Vagina (tissue), 2 donors: ENCODE data around the gene REXO1. TPM values are rescaled to one million over a fixed set of nuclear protein-coding genes. Genes with fewer than 3 reads are reported as not detected.
A peak's percentile ranks its signal among the peaks of the same experiment; 100 is the strongest.
"Not testable (repeated sequence)": the region's sequence is repeated elsewhere in the genome, so short reads cannot be mapped to it uniquely, and the experiment has no call there.

Experiments used
- DNase-seq, 2 donors: peaks; one replicate each; pipeline ENCODE4 v3.0.0-alpha.2; 2017; ENCODE audit errors: extremely low spot score in 2 of 2
- H3K27ac ChIP-seq: fragments of 200-600 bp; sonication (generic); one replicate; pipeline ENCODE4 v1.5.1; 2019
- H3K27me3 ChIP-seq: fragments of 200-600 bp; sonication (generic); one replicate; pipeline ENCODE4 v1.5.1; 2019
- H3K36me3 ChIP-seq, 2 donors: fragments of 200-600 bp; sonication (generic); one replicate each; pipeline ENCODE4 v1.5.1; 2017 to 2019
- H3K4me1 ChIP-seq: fragments of 200-600 bp; sonication (generic); one replicate; pipeline ENCODE4 v1.5.1; 2019
- H3K4me3 ChIP-seq, 2 donors: fragments of 200-600 bp; sonication (generic); 1 replicate in 1 of 2; 2 replicates in 1 of 2; pipeline ENCODE4 v1.5.1; 2016 to 2019
- H3K9me3 ChIP-seq: fragments of 200-600 bp; sonication (generic); one replicate; pipeline ENCODE4 v1.5.1; 2019
- CTCF ChIP-seq, 3 experiments: fragments of 450-650 bp in 2 of 3; fragments of 200-600 bp in 1 of 3; sonication (generic) in 1 of 3; IDR thresholded peaks; one replicate each; pipeline ENCODE4 v1.5.1; 2017 to 2019; ENCODE audit warnings: antibody characterized with exemption in 3 of 3, mild to moderate bottlenecking in 2 of 3, moderate library complexity in 2 of 3
- POLR2A ChIP-seq, 2 donors: fragments of 450-650 bp; IDR thresholded peaks; one replicate each; pipeline ENCODE4 v1.6.1; 2017; ENCODE audit warnings: antibody characterized with exemption in 2 of 2, mild to moderate bottlenecking in 2 of 2, moderate library complexity in 2 of 2
- POLR2AphosphoS5 ChIP-seq, 2 donors: sonication (generic); formaldehyde crosslinking; IDR thresholded peaks; one replicate each; pipeline ENCODE4 v1.9.0; 2017; ENCODE audit warnings: antibody characterized with exemption in 2 of 2, mild to moderate bottlenecking in 2 of 2, low read depth in 1 of 2; ENCODE audit not compliant: insufficient read depth in 1 of 2
- intact Hi-C: fragments of 100-400 bp; cut with DNase I; formaldehyde crosslinking; loops from one replicate; pipeline ENCODE4 v1.15.1; 2023
- total RNA-seq: library from RNA; depleted of rRNA; stranded (reverse); fragments of >200 nt; gene quantifications from one replicate; pipeline ENCODE4 v1.2.3, GENCODE V29; 2016

Gene REXO1
- total RNA-seq, 1 donor from 2014 or later, result 19.9 TPM

- intact Hi-C loops, result no loop called here
- Histone ChIP-seq H3K27ac (no peak overlapping the region), H3K9me3 (no peaks in the 10 kb centered on the region), H3K27me3 (no peaks in the 10 kb centered on the region), H3K36me3 (no peaks in the 10 kb centered on the region), H3K4me3 (no peak overlapping the region), H3K4me1 (peaks cover 15% of the 10 kb centered on the region)
- DNase-seq, result no peak
- no peak for TF ChIP-seq POLR2AphosphoS5 (IDR thresholded peaks at IDR 0.05; ENCODE audit: insufficient read depth in 1 of 2, low read depth in 1 of 2)
- no peak for TF ChIP-seq CTCF (IDR thresholded peaks at IDR 0.05)
- no peak for TF ChIP-seq POLR2A (IDR thresholded peaks at IDR 0.05)
Measured at GRCh38 chr19:1888385-1888784, 40.1 kb upstream of the REXO1 start.

GRCh38 chr19:1886360-1886759 is 38.1 kb upstream of the REXO1 start:
- H3K4me3 ChIP-seq, H3K27me3 ChIP-seq, DNase-seq, H3K36me3 ChIP-seq, H3K27ac ChIP-seq, H3K9me3 ChIP-seq, intact Hi-C loops: not testable (repeated sequence)
- peaks cover 35% of the 10 kb centered on the region for H3K4me1 ChIP-seq

- intact Hi-C loops, H3K36me3 ChIP-seq, H3K9me3 ChIP-seq, H3K27me3 ChIP-seq: not testable (repeated sequence)
- peak in 1 of 2 donors; percentile 96 for DNase-seq
- peak within 1 kb of the TSS; percentile 96 to 98 for H3K4me3 ChIP-seq
- peak within 1 kb of the TSS; percentile 86 for H3K27ac ChIP-seq
- peak in 1 of 2 donors; percentile 72 for TF ChIP-seq POLR2A (IDR thresholded peaks at IDR 0.05)
- peak; percentile 80 to 82 for TF ChIP-seq POLR2AphosphoS5 (IDR thresholded peaks at IDR 0.05; ENCODE audit: insufficient read depth in 1 of 2, low read depth in 1 of 2)
- peaks cover 42% of the 10 kb centered on the region for H3K4me1 ChIP-seq
Measured at GRCh38 chr19:1885398-1886119, 37.3 kb upstream of the REXO1 start, which contains the start of gene ABHD17A. Gene ABHD17A, minus strand, starts transcription at chr19:1885496. Its CDS starts 3,930 bp downstream, at chr19:1881566.

- H3K9me3 ChIP-seq, result no peaks in the 10 kb centered on the region
- TF ChIP-seq POLR2A (IDR thresholded peaks at IDR 0.05), result no peak
- no peak for TF ChIP-seq CTCF (IDR thresholded peaks at IDR 0.05)
- TF ChIP-seq POLR2AphosphoS5 (IDR thresholded peaks at IDR 0.05; ENCODE audit: insufficient read depth in 1 of 2, low read depth in 1 of 2), result no peak
- no peaks in the 10 kb centered on the region for H3K36me3 ChIP-seq
- H3K27ac ChIP-seq, result peak overlapping the region; percentile 86
- H3K4me3 ChIP-seq, result peak overlapping the region; percentile 96 to 98
- intact Hi-C loops, result no loop called here
- peak in 1 of 2 donors; percentile 96 for DNase-seq
- H3K27me3 ChIP-seq, result no peaks in the 10 kb centered on the region
- peaks cover 50% of the 10 kb centered on the region for H3K4me1 ChIP-seq
Measured at GRCh38 chr19:1884719-1885334, 36.5 kb upstream of the REXO1 start.

GRCh38 chr19:1884291-1884718 is 36.0 kb upstream of the REXO1 start:
- Histone ChIP-seq H3K9me3 (no peaks in the 10 kb centered on the region), H3K4me1 (peaks cover 51% of the 10 kb centered on the region), H3K27me3 (no peaks in the 10 kb centered on the region), H3K27ac (peak overlapping the region; percentile 86), H3K36me3 (no peaks in the 10 kb centered on the region), H3K4me3 (peak overlapping the region; percentile 96 to 98)
- TF ChIP-seq POLR2AphosphoS5 (IDR thresholded peaks at IDR 0.05; ENCODE audit: insufficient read depth in 1 of 2, low read depth in 1 of 2) (no peak), CTCF (IDR thresholded peaks at IDR 0.05) (no peak), POLR2A (IDR thresholded peaks at IDR 0.05) (no peak)
- intact Hi-C loops, result no loop called here
- DNase-seq, result peak in 1 of 2 donors; percentile 87

GRCh38 chr19:1883784-1884183 is 35.5 kb upstream of the REXO1 start:
- peak in 1 of 2 donors; percentile 81 for DNase-seq
- TF ChIP-seq CTCF (IDR thresholded peaks at IDR 0.05), result no peak
- no peak for TF ChIP-seq POLR2AphosphoS5 (IDR thresholded peaks at IDR 0.05; ENCODE audit: insufficient read depth in 1 of 2, low read depth in 1 of 2)
- no peak for TF ChIP-seq POLR2A (IDR thresholded peaks at IDR 0.05)
- Histone ChIP-seq H3K36me3 (no peaks in the 10 kb centered on the region), H3K27me3 (no peaks in the 10 kb centered on the region), H3K4me3 (peak overlapping the region; percentile 96 to 98), H3K9me3 (no peaks in the 10 kb centered on the region), H3K27ac (peak overlapping the region; percentile 86), H3K4me1 (peaks cover 51% of the 10 kb centered on the region)
- intact Hi-C loops, result no loop called here
